Liver (tissue), 9 donors: ENCODE data around the gene TGFBR1. TPM values are rescaled to one million over a fixed set of nuclear protein-coding genes. Genes with fewer than 3 reads are reported as not detected.

Experiments
- DNase-seq: peaks from one replicate; pipeline ENCODE4 v3.0.0-alpha.2; 2017; ENCODE audit warnings: low spot score
- H3K27ac ChIP-seq, 2 donors: one replicate each; pipeline ENCODE4 v1.7.0; 2013; ENCODE audit warnings: inconsistent platforms in 2 of 2, low read length in 2 of 2, control low read depth in 1 of 2, low read depth in 1 of 2, mild to moderate bottlenecking in 1 of 2
- H3K27me3 ChIP-seq, 4 donors: one replicate each; pipeline versions ENCODE4 v1.6.1 to v1.7.0; 2013; ENCODE audit warnings: low read length in 3 of 4, inconsistent platforms in 1 of 4, mild to moderate bottlenecking in 1 of 4, moderate library complexity in 1 of 4; ENCODE audit not compliant: control insufficient read depth in 4 of 4, insufficient read depth in 4 of 4
- H3K36me3 ChIP-seq, 4 donors: one replicate each; pipeline versions ENCODE4 v1.6.1 to v1.7.0; 2013; ENCODE audit warnings: low read length in 3 of 4, mild to moderate bottlenecking in 3 of 4, low read depth in 1 of 4, moderate library complexity in 1 of 4; ENCODE audit not compliant: control insufficient read depth in 4 of 4, insufficient read depth in 3 of 4
- H3K4me1 ChIP-seq, 4 donors: one replicate each; pipeline versions ENCODE4 v1.6.1 to v1.7.0; 2013; ENCODE audit warnings: low read length in 3 of 4, mild to moderate bottlenecking in 3 of 4, moderate library complexity in 1 of 4; ENCODE audit not compliant: control insufficient read depth in 4 of 4, insufficient read depth in 4 of 4
- H3K4me3 ChIP-seq, 3 donors: one replicate each; pipeline versions ENCODE4 v1.6.1 to v1.7.0; 2013; ENCODE audit warnings: low read length in 3 of 3, control low read depth in 1 of 3, low read depth in 1 of 3, mild to moderate bottlenecking in 1 of 3
- H3K9ac ChIP-seq, 2 donors: one replicate each; pipeline ENCODE4 v1.7.0; 2013; ENCODE audit warnings: low read length in 2 of 2, mild to moderate bottlenecking in 2 of 2, moderate library complexity in 2 of 2, control low read depth in 1 of 2, low read depth in 1 of 2
- H3K9me3 ChIP-seq, 4 donors: one replicate each; pipeline versions ENCODE4 v1.6.1 to v1.7.0; 2013; ENCODE audit warnings: low read length in 3 of 4; ENCODE audit not compliant: control insufficient read depth in 4 of 4
- CTCF ChIP-seq: fragments of 150-350 bp; IDR thresholded peaks from 2 replicates; pipeline ENCODE4 v1.5.1; 2017; ENCODE audit warnings: improper control_type of control experiment, low read depth, low read length; ENCODE audit not compliant: missing input control
- EGR1 ChIP-seq, 2 donors: IDR thresholded peaks; 2 replicates each; pipeline ENCODE4 v1.6.1; 2016 to 2018; ENCODE audit warnings: antibody characterized with exemption in 2 of 2, low read depth in 2 of 2
- FOXA1 ChIP-seq: IDR thresholded peaks from 2 replicates; pipeline ENCODE4 v1.6.1; 2016; ENCODE audit warnings: antibody characterized with exemption
- FOXA2 ChIP-seq: IDR thresholded peaks from 2 replicates; pipeline ENCODE4 v1.6.1; 2016; ENCODE audit warnings: antibody characterized with exemption
- GABPA ChIP-seq, 2 donors: IDR thresholded peaks in 1 of 2; conservative IDR thresholded peaks in 1 of 2; 2 replicates each; pipeline ENCODE4 v1.6.1; 2016; ENCODE audit warnings: antibody characterized with exemption in 2 of 2, mild to moderate bottlenecking in 1 of 2, moderate library complexity in 1 of 2
- HNF4A ChIP-seq, 2 donors: conservative IDR thresholded peaks; 2 replicates each; pipeline ENCODE4 v1.6.1; 2016; ENCODE audit warnings: antibody characterized with exemption in 2 of 2, mild to moderate bottlenecking in 2 of 2
- HNF4G ChIP-seq: IDR thresholded peaks from 2 replicates; pipeline ENCODE4 v1.6.1; 2016; ENCODE audit warnings: antibody characterized with exemption
- JUND ChIP-seq, 2 donors: IDR thresholded peaks; 2 replicates each; pipeline ENCODE4 v1.6.1; 2016; ENCODE audit warnings: antibody characterized with exemption in 2 of 2
- NR2F2 ChIP-seq: IDR thresholded peaks from 2 replicates; pipeline ENCODE4 v1.6.1; 2016; ENCODE audit warnings: antibody characterized with exemption
- RAD21 ChIP-seq, 2 donors: IDR thresholded peaks; 2 replicates each; pipeline ENCODE4 v1.6.1; 2016; ENCODE audit warnings: antibody characterized with exemption in 2 of 2, mild to moderate bottlenecking in 2 of 2
- RXRA ChIP-seq, 2 donors: IDR thresholded peaks; 2 replicates each; pipeline ENCODE4 v1.6.1; 2017 to 2018; ENCODE audit warnings: antibody characterized with exemption in 2 of 2, mild to moderate bottlenecking in 1 of 2
- SP1 ChIP-seq: IDR thresholded peaks from 2 replicates; pipeline ENCODE4 v1.6.1; 2018; ENCODE audit warnings: antibody characterized with exemption, mild to moderate bottlenecking
- TAF1 ChIP-seq: conservative IDR thresholded peaks from 2 replicates; pipeline ENCODE4 v1.6.1; 2016; ENCODE audit warnings: antibody characterized with exemption, mild to moderate bottlenecking
- YY1 ChIP-seq: IDR thresholded peaks from 2 replicates; pipeline ENCODE4 v1.6.1; 2016; ENCODE audit warnings: antibody characterized with exemption, mild to moderate bottlenecking
- polyA plus RNA-seq, 2 donors: library from polyadenylated mRNA; stranded (reverse) in 1 of 2; unstranded in 1 of 2; fragments of 200-250 nt in 1 of 2; fragments of >200 nt in 1 of 2; fragmentation: Nextera tagmentation in 1 of 2; extraction: Ambion mirVana in 1 of 2; gene quantifications; one replicate each; pipeline versions ENCODE4 v1.2.1 to v1.2.3, GENCODE V29; 2013 to 2015
- total RNA-seq, 2 donors: library from RNA; depleted of rRNA; stranded (reverse); fragments of >200 nt; gene quantifications; one replicate each; pipeline ENCODE4 v1.2.3, GENCODE V29; 2014
- TF ChIP-seq, protein P1 (sequence below): IDR thresholded peaks from 2 replicates; pipeline ENCODE4 v1.6.1; 2016; ENCODE audit warnings: antibody characterized with exemption
- TF ChIP-seq, protein P2 (sequence below): IDR thresholded peaks from 2 replicates; pipeline ENCODE4 v1.6.1; 2016; ENCODE audit warnings: antibody characterized with exemption
- donor health status: healthy.
- donor health status: healthy.
- donor health status: healthy.
- donor health status: healthy.
- donor health status: healthy.

TGFBR1 gene
- total and polyA plus RNA-seq, 4 donors: 3.1 to 18.2 (median 11.0) TPM

DNA sequence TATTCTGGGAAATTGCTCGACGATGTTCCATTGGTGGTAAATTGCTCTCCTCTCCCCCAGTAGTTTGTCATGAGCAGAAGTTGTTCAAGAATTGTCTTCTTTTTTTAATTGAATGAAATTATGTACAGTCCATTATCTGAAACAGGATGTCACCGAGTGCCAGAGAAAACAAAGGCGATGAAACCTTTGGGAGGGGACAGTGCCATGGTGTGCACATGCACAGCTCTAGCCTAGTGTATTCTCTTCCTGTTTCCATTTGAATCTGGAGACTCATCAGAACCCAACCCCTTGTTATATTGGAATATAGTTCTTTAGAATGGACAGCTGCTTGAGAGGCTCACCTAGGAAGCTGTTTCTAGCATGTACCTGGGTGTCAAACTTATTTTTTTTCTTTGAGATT is 41.7 kb downstream of the TGFBR1 start (continued):
- TF ChIP-seq, protein P1, sequence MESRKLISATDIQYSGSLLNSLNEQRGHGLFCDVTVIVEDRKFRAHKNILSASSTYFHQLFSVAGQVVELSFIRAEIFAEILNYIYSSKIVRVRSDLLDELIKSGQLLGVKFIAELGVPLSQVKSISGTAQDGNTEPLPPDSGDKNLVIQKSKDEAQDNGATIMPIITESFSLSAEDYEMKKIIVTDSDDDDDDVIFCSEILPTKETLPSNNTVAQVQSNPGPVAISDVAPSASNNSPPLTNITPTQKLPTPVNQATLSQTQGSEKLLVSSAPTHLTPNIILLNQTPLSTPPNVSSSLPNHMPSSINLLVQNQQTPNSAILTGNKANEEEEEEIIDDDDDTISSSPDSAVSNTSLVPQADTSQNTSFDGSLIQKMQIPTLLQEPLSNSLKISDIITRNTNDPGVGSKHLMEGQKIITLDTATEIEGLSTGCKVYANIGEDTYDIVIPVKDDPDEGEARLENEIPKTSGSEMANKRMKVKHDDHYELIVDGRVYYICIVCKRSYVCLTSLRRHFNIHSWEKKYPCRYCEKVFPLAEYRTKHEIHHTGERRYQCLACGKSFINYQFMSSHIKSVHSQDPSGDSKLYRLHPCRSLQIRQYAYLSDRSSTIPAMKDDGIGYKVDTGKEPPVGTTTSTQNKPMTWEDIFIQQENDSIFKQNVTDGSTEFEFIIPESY: no peak
- TF ChIP-seq JUND (IDR thresholded peaks at IDR 0.05) (no peak), EGR1 (IDR thresholded peaks at IDR 0.05; ENCODE audit: low read depth in 2 of 2) (no peak), GABPA (IDR thresholded peaks at IDR 0.05 in 1 of 2, conservative IDR thresholded peaks at IDR 0.05 in 1 of 2) (no peak), HNF4A (conservative IDR thresholded peaks at IDR 0.05) (no peak), FOXA2 (no peak), TAF1 (no peak), RAD21 (IDR thresholded peaks at IDR 0.05) (no peak)

- TF ChIP-seq RAD21 (IDR thresholded peaks at IDR 0.05) (no peak), YY1 (no peak), TAF1 (no peak), FOXA1 (no peak), FOXA2 (no peak), RXRA (IDR thresholded peaks at IDR 0.05) (no peak), SP1 (no peak), HNF4G (no peak), JUND (IDR thresholded peaks at IDR 0.05) (no peak), GABPA (IDR thresholded peaks at IDR 0.05 in 1 of 2, conservative IDR thresholded peaks at IDR 0.05 in 1 of 2) (no peak), HNF4A (conservative IDR thresholded peaks at IDR 0.05) (no peak), CTCF (no peak), NR2F2 (no peak), EGR1 (IDR thresholded peaks at IDR 0.05; ENCODE audit: low read depth in 2 of 2) (no peak)
- TF ChIP-seq, protein P1: no peak
- TF ChIP-seq, protein P2, sequence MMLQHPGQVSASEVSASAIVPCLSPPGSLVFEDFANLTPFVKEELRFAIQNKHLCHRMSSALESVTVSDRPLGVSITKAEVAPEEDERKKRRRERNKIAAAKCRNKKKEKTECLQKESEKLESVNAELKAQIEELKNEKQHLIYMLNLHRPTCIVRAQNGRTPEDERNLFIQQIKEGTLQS: no peak
- Histone ChIP-seq H3K9ac (no peak overlapping the region), H3K9me3 (no peaks in the 10 kb centered on the region), H3K4me1 (no peaks in the 10 kb centered on the region), H3K27ac (no peak overlapping the region), H3K4me3 (no peak overlapping the region), H3K36me3 (peaks cover 2 to 38% (median 30%) of the 10 kb centered on the region in 4 donors), H3K27me3 (no peaks in the 10 kb centered on the region)
- DNase-seq: no peak
These were observed 42.3 kb downstream of the TGFBR1 start for GRCh38 chr9:99147177-99147576.
